Muscle of leg (tissue), 11 donors: ENCODE data around the gene FIZ1. TPM values are rescaled to one million over a fixed set of nuclear protein-coding genes. Genes with fewer than 3 reads are reported as not detected.

Experiments
- DNase-seq: peaks from one replicate; pipeline ENCODE4 v3.0.0; 2013
- H3K27ac ChIP-seq: one replicate; pipeline ENCODE4 v1.5.1; 2013; ENCODE audit warnings: mild to moderate bottlenecking, low read length, control low read depth
- H3K27me3 ChIP-seq: one replicate; pipeline ENCODE4 v1.6.1; 2013; ENCODE audit warnings: low read length; ENCODE audit not compliant: control insufficient read depth, insufficient read depth
- H3K36me3 ChIP-seq: one replicate; pipeline ENCODE4 v1.6.1; 2013; ENCODE audit warnings: low read length; ENCODE audit not compliant: control insufficient read depth, insufficient read depth
- H3K4me1 ChIP-seq: one replicate; pipeline ENCODE4 v1.6.1; 2013; ENCODE audit warnings: low read length; ENCODE audit not compliant: control insufficient read depth, insufficient read depth
- H3K4me3 ChIP-seq: one replicate; pipeline ENCODE4 v1.5.1; 2013; ENCODE audit warnings: low read length, control low read depth
- H3K9me3 ChIP-seq: replicated peaks from 2 replicates; pipeline ENCODE4 v1.6.1; 2013; ENCODE audit warnings: low read depth, low read length; ENCODE audit not compliant: control insufficient read depth
- WGBS: methylation state at CpG from one replicate; pipeline ENCODE4 v1.1.5; 2013; ENCODE audit warnings: missing lambda C conversion rate; ENCODE audit not compliant: insufficient coverage; 5-methylcytosine and 5-hydroxymethylcytosine counted together
- polyA plus RNA-seq, 8 donors: library from polyadenylated mRNA; unstranded; fragments of 120-200 nt; gene quantifications; one replicate each; pipeline versions ENCODE4 v1.2.1 to v1.2.3, GENCODE V29; 2013; ENCODE audit warnings: inconsistent platforms in 1 of 8, low replicate concordance in 1 of 8; ENCODE audit not compliant: insufficient read length in 8 of 8, insufficient read depth in 1 of 8
- total RNA-seq: library from RNA; stranded (reverse); fragments of 120-200 nt; gene quantifications from one replicate; pipeline ENCODE4 v1.2.4, GENCODE V29; 2013

Gene FIZ1
- total and polyA plus RNA-seq, 9 donors, result 3.7 to 15.1 (median 12.1) TPM

GRCh38 chr19:55544014-55544413 lies 55.3 kb downstream of the FIZ1 start:
- H3K4me1 ChIP-seq, result peaks cover 49% of the 10 kb centered on the region
- H3K27me3 ChIP-seq, result peaks cover 7% of the 10 kb centered on the region
- DNase-seq, result no peak
- no peak overlapping the region for H3K4me3 ChIP-seq
- 82% methylated on average over 14 of the region's 15 CpGs for WGBS
- no peaks in the 10 kb centered on the region for H3K36me3 ChIP-seq
- H3K27ac ChIP-seq, result no peak overlapping the region
- H3K9me3 ChIP-seq, result no peaks in the 10 kb centered on the region

- WGBS, result 81% methylated on average over 3 of the region's 5 CpGs
- DNase-seq, result no peak
- no peak overlapping the region for H3K4me3 ChIP-seq
- H3K9me3 ChIP-seq, result no peaks in the 10 kb centered on the region
- H3K4me1 ChIP-seq, result peaks cover 49% of the 10 kb centered on the region
- no peaks in the 10 kb centered on the region for H3K36me3 ChIP-seq
- H3K27ac ChIP-seq, result no peak overlapping the region
- peaks cover 7% of the 10 kb centered on the region for H3K27me3 ChIP-seq
Measured at GRCh38 chr19:55543567-55543966, 55.8 kb downstream of the FIZ1 start.

GRCh38 chr19:55542292-55542855 lies 56.9 kb downstream of the FIZ1 start:
- DNase-seq, result no peak
- Histone ChIP-seq H3K36me3 (no peaks in the 10 kb centered on the region), H3K4me1 (peaks cover 58% of the 10 kb centered on the region), H3K27ac (no peak overlapping the region), H3K9me3 (no peaks in the 10 kb centered on the region), H3K27me3 (peaks cover 7% of the 10 kb centered on the region), H3K4me3 (no peak overlapping the region)
- WGBS, result 89% methylated on average over 7 of the region's 7 CpGs

Other genes with a start within 250 kb of the FIZ1 start
- not detected for gene COX6B2, start 244.8 kb downstream of the FIZ1 start, total RNA-seq
- 1 to 10 TPM in 1 of 8 donors, under 1 TPM in 5, not detected in 2; 0.09 to 2.4 (median 0.23) TPM for gene COX6B2, start 244.8 kb downstream of the FIZ1 start, polyA plus RNA-seq
- gene GARIN5B, start 236.3 kb downstream of the FIZ1 start, total RNA-seq, result not detected
- gene GARIN5B, start 236.3 kb downstream of the FIZ1 start, polyA plus RNA-seq, result not detected
- gene IL11, start 229.1 kb downstream of the FIZ1 start, total RNA-seq, result 0.31 TPM
- under 1 TPM; 0.12 to 0.61 (median 0.40) TPM for gene IL11, start 229.1 kb downstream of the FIZ1 start, polyA plus RNA-seq
- gene TMEM190, start 222.7 kb downstream of the FIZ1 start, total RNA-seq, result not detected
- gene TMEM190, start 222.7 kb downstream of the FIZ1 start, polyA plus RNA-seq, result under 1 TPM in 1 of 8 donors, not detected in 7; 0.50 TPM
- gene TMEM238, start 215.2 kb downstream of the FIZ1 start, total RNA-seq, result 0.18 TPM
- under 1 TPM; 0.14 to 0.49 (median 0.27) TPM for gene TMEM238, start 215.2 kb downstream of the FIZ1 start, polyA plus RNA-seq
- 463 TPM for gene RPL28, start 213.6 kb downstream of the FIZ1 start, total RNA-seq
- 1,000 to 10,000 TPM; 1,674 to 2,410 (median 1,842) TPM for gene RPL28, start 213.6 kb downstream of the FIZ1 start, polyA plus RNA-seq
- 31.4 TPM for gene UBE2S, start 191.7 kb downstream of the FIZ1 start, total RNA-seq
- 10 to 100 TPM; 40.8 to 70.1 (median 60.1) TPM for gene UBE2S, start 191.7 kb downstream of the FIZ1 start, polyA plus RNA-seq
- under 0.01 TPM for gene SHISA7, start 156.2 kb downstream of the FIZ1 start, total RNA-seq
- under 1 TPM; 0.08 to 0.32 (median 0.17) TPM for gene SHISA7, start 156.2 kb downstream of the FIZ1 start, polyA plus RNA-seq
- 35.8 TPM for gene ISOC2, start 137.9 kb downstream of the FIZ1 start, total RNA-seq
- 10 to 100 TPM; 31.8 to 39.1 (median 35.1) TPM for gene ISOC2, start 137.9 kb downstream of the FIZ1 start, polyA plus RNA-seq
- not detected for gene C19orf85, start 134.8 kb downstream of the FIZ1 start, total RNA-seq
- gene C19orf85, start 134.8 kb downstream of the FIZ1 start, polyA plus RNA-seq, result not detected
- 1.6 TPM for gene ZNF628, start 122.9 kb downstream of the FIZ1 start, total RNA-seq
- gene ZNF628, start 122.9 kb downstream of the FIZ1 start, polyA plus RNA-seq, result 1 to 10 TPM; 2.8 to 5.1 (median 3.8) TPM
- 30.0 TPM for gene NAT14, start 114.3 kb downstream of the FIZ1 start, total RNA-seq
- 10 to 100 TPM; 23.5 to 44.1 (median 29.5) TPM for gene NAT14, start 114.3 kb downstream of the FIZ1 start, polyA plus RNA-seq
- gene SSC5D, start 111.1 kb downstream of the FIZ1 start, total RNA-seq, result 20.0 TPM
- 10 to 100 TPM in 6 of 8 donors, 1 to 10 TPM in 2; 7.9 to 54.8 (median 24.7) TPM for gene SSC5D, start 111.1 kb downstream of the FIZ1 start, polyA plus RNA-seq
- 0.89 TPM for gene SBK2, start 62.4 kb downstream of the FIZ1 start, total RNA-seq
- 1 to 10 TPM; 3.0 to 9.7 (median 3.7) TPM for gene SBK2, start 62.4 kb downstream of the FIZ1 start, polyA plus RNA-seq
- 0.13 TPM for gene SBK3, start 54.0 kb downstream of the FIZ1 start, total RNA-seq
- gene SBK3, start 54.0 kb downstream of the FIZ1 start, polyA plus RNA-seq, result under 1 TPM in 5 of 8 donors, not detected in 3; 0.10 to 0.29 (median 0.15) TPM
- gene ZNF579, start 18.7 kb downstream of the FIZ1 start, total RNA-seq, result 4.7 TPM
- 10 to 100 TPM; 11.0 to 18.5 (median 14.1) TPM for gene ZNF579, start 18.7 kb downstream of the FIZ1 start, polyA plus RNA-seq
- 9.3 TPM for gene ZNF524, start 771 bp upstream of the FIZ1 start, total RNA-seq
- 10 to 100 TPM in 1 of 8 donors, 1 to 10 TPM in 7; 7.0 to 11.6 (median 9.0) TPM for gene ZNF524, start 771 bp upstream of the FIZ1 start, polyA plus RNA-seq
- gene ZNF865, start 6.1 kb upstream of the FIZ1 start, total RNA-seq, result 1.2 TPM
- gene ZNF865, start 6.1 kb upstream of the FIZ1 start, polyA plus RNA-seq, result 1 to 10 TPM; 6.9 to 9.9 (median 7.8) TPM
- 5.3 TPM for gene ZNF784, start 25.0 kb upstream of the FIZ1 start, total RNA-seq
- gene ZNF784, start 25.0 kb upstream of the FIZ1 start, polyA plus RNA-seq, result 1 to 10 TPM; 6.6 to 9.8 (median 8.7) TPM
- 5.6 TPM for gene ZNF580, start 41.5 kb upstream of the FIZ1 start, total RNA-seq
- gene ZNF580, start 41.5 kb upstream of the FIZ1 start, polyA plus RNA-seq, result 10 to 100 TPM; 20.9 to 28.5 (median 23.6) TPM
- gene ZNF581, start 44.1 kb upstream of the FIZ1 start, total RNA-seq, result 15.1 TPM
- gene ZNF581, start 44.1 kb upstream of the FIZ1 start, polyA plus RNA-seq, result 10 to 100 TPM; 23.4 to 37.6 (median 27.0) TPM
- gene CCDC106, start 48.7 kb upstream of the FIZ1 start, total RNA-seq, result 5.3 TPM
- gene CCDC106, start 48.7 kb upstream of the FIZ1 start, polyA plus RNA-seq, result 10 to 100 TPM; 12.9 to 16.4 (median 15.3) TPM
- gene U2AF2, start 55.5 kb upstream of the FIZ1 start, total RNA-seq, result 70.2 TPM
- 100 to 1,000 TPM; 103 to 156 (median 130) TPM for gene U2AF2, start 55.5 kb upstream of the FIZ1 start, polyA plus RNA-seq
- 21.8 TPM for gene EPN1, start 75.7 kb upstream of the FIZ1 start, total RNA-seq
- gene EPN1, start 75.7 kb upstream of the FIZ1 start, polyA plus RNA-seq, result 100 to 1,000 TPM in 2 of 8 donors, 10 to 100 TPM in 6; 84.4 to 114 (median 93.8) TPM
- not detected for gene NLRP9, start 138.9 kb upstream of the FIZ1 start, total RNA-seq
- not detected for gene NLRP9, start 138.9 kb upstream of the FIZ1 start, polyA plus RNA-seq
- 0.62 TPM for gene RFPL4A, start 159.6 kb upstream of the FIZ1 start, total RNA-seq
- under 1 TPM in 5 of 8 donors, not detected in 3; 0.23 to 0.86 (median 0.51) TPM for gene RFPL4A, start 159.6 kb upstream of the FIZ1 start, polyA plus RNA-seq
- gene RFPL4AL1, start 169.6 kb upstream of the FIZ1 start, total RNA-seq, result 0.66 TPM
- gene RFPL4AL1, start 169.6 kb upstream of the FIZ1 start, polyA plus RNA-seq, result 1 to 10 TPM in 1 of 8 donors, under 1 TPM in 5, not detected in 2; 0.22 to 1.2 (median 0.56) TPM
- not detected for gene NLRP11, start 232.5 kb upstream of the FIZ1 start, total RNA-seq
- gene NLRP11, start 232.5 kb upstream of the FIZ1 start, polyA plus RNA-seq, result under 1 TPM in 1 of 8 donors, not detected in 7; 0.04 TPM
- not detected for gene NLRP4, start 237.0 kb upstream of the FIZ1 start, total RNA-seq
- gene NLRP4, start 237.0 kb upstream of the FIZ1 start, polyA plus RNA-seq, result not detected